Measurements from ENCODE around the gene HADHB.
"Not testable (repeated sequence)": the region's sequence is repeated elsewhere in the genome, so short reads cannot be mapped to it uniquely, and the experiment has no call there.

DNA sequence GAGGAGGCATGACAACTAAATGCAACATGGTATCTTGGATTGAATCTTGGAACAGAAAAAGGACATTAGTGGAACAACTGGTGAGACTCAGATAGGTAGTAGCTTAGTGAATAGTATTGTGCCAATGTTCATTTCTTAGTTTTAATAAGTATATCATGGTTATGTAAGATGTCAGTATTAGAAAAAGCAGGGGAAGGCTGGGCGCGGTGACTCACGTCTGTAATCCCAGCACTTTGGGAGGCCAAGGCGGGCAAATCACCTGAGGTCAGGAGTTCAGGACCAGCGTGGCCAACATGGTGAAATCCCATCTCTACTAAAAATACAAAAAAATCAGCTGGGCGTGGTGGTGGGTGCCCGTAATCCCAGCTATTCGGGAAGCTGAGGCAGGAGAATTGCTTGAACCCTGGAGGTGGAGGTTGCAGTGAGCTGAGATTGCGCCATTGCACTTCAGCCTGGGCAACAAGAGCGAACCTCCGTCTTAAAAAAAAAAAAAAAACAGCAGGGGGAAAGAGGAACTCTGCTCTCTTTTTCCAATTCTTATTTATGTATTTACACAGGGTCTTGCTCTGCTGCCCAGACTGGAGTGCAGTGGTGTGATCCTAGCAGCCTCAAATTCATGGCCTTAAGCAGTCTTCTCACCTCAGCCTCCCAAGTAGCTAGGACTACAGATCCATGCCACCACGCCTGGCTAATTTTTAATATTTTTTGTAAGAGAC is 24.1 kb downstream of the HADHB start:
- TF ChIP-seq POLR2A (IDR thresholded peaks at IDR 0.05): not testable (repeated sequence)
- TF ChIP-seq, protein P1, sequence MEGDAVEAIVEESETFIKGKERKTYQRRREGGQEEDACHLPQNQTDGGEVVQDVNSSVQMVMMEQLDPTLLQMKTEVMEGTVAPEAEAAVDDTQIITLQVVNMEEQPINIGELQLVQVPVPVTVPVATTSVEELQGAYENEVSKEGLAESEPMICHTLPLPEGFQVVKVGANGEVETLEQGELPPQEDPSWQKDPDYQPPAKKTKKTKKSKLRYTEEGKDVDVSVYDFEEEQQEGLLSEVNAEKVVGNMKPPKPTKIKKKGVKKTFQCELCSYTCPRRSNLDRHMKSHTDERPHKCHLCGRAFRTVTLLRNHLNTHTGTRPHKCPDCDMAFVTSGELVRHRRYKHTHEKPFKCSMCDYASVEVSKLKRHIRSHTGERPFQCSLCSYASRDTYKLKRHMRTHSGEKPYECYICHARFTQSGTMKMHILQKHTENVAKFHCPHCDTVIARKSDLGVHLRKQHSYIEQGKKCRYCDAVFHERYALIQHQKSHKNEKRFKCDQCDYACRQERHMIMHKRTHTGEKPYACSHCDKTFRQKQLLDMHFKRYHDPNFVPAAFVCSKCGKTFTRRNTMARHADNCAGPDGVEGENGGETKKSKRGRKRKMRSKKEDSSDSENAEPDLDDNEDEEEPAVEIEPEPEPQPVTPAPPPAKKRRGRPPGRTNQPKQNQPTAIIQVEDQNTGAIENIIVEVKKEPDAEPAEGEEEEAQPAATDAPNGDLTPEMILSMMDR (IDR thresholded peaks at IDR 0.05): not testable (repeated sequence)

Data from esophagus squamous epithelium (tissue), 4 donors.